Measurements from ENCODE around the gene RIBC2. TPM values are rescaled to one million over a fixed set of nuclear protein-coding genes. Genes with fewer than 3 reads are reported as not detected.

The RIBC2 gene
- total and polyA plus RNA-seq, 10 of the 15 experiments (the other 5 are each of a cell fraction or from before 2014, with no cell fraction given), result 0.10 TPM; not detected in 9

DNA sequence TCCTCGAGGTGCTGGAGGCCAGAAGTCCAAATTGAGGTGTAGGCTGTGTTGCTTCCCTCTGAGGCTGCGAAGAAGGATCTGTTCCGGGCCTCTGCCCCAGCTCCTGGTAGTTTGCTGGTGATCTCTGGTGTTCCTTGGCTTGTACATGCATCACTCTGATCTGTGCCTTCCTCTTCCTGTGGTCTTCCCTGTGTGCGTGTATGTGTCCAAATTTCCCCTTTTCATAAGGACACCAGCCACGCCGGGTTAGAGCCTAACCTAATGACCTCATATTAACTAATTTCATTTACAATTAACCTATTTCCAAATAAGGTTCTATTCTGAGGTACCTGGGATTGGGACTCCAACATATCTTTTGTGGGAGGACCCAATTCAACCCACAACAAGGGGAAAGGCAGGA, 21.5 kb downstream of the RIBC2 start:
- POLR2A ChIA-PET, result no interaction called here
- DNase-seq (ENCODE audit: low read depth, low spot score) (no peak), ATAC-seq (no peak), FAIRE-seq (no peak)
- H3K79me2 ChIP-seq (ENCODE audit: control insufficient read depth, insufficient read depth, low read length), result no peaks in the 10 kb centered on the region
- no peaks in the 10 kb centered on the region for H3K36me3 ChIP-seq (ENCODE audit: control insufficient read depth in 2 of 2, insufficient read depth in 2 of 2, low read length in 1 of 2)
- no peak overlapping the region for H3K9ac ChIP-seq (ENCODE audit: control insufficient read depth, insufficient read depth, low read length)
- no TSS peak for BruUV-seq (replicated peaks)
- WGBS (ENCODE audit: insufficient coverage, insufficient replicate concordance, low lambda C conversion rate, missing lambda C conversion rate), result 31% methylated on average over 6 of the region's 6 CpGs
- no peaks in the 10 kb centered on the region for H3K27me3 ChIP-seq (replicated peaks in 1 of 2; ENCODE audit: control insufficient read depth in 2 of 2, insufficient read depth in 2 of 2, low read length in 1 of 2)
- no peak overlapping the region for H2AFZ ChIP-seq (ENCODE audit: control insufficient read depth, low read depth, low read length)
- intact Hi-C loops (cut with micrococcal nuclease; ENCODE audit: unreplicated experiment) (loop anchor here (1.0 kb wide), 1 partner anchor 166 kb away; no protein-coding TSS in a partner anchor), in situ Hi-C loops (cut with MboI) (loop anchor here (5.0 kb wide), 1 partner anchor 168 kb away; no protein-coding TSS in a partner anchor)
- SMC1A ChIA-PET (ENCODE audit: uncharacterized antibody, unreplicated experiment), result no interaction called here
- H3K4me2 ChIP-seq (ENCODE audit: control insufficient read depth, insufficient read depth), result no peak overlapping the region
- no peaks in the 10 kb centered on the region for H4K20me1 ChIP-seq (ENCODE audit: control insufficient read depth, insufficient read depth)
- CTCF ChIA-PET, result interaction anchor here (0.6 to 1.4 kb wide), 5 partner anchors 163 to 504 kb away, joined by 3 to 5 read pairs (median 4); no protein-coding TSS in a partner anchor
- H3K4me1 ChIP-seq (ENCODE audit: control insufficient read depth, insufficient read depth, low read length), result no peaks in the 10 kb centered on the region
- H3K27ac ChIP-seq (ENCODE audit: control insufficient read depth, insufficient read depth), result no peak overlapping the region
- RAD21 ChIA-PET (ENCODE audit: unreplicated experiment), result interaction anchor here (1.3 kb wide), 1 partner anchor 163 kb away, joined by 5 read pairs; no protein-coding TSS in a partner anchor
- H3K4me3 ChIP-seq, result no peak overlapping the region
- no peaks in the 10 kb centered on the region for H3K9me3 ChIP-seq (replicated peaks; ENCODE audit: control insufficient read depth, insufficient read depth, low read length)
- TF ChIP-seq SIN3A (IDR thresholded peaks at IDR 0.05; ENCODE audit: low read depth, low read length) (no peak), GABPA (IDR thresholded peaks at IDR 0.05; ENCODE audit: low read depth) (no peak), NKRF (conservative IDR thresholded peaks at IDR 0.05) (no peak), RAD21 (IDR thresholded peaks at IDR 0.05; ENCODE audit: insufficient read depth, low read depth, low read length) (no peak), DPF2 (IDR thresholded peaks at IDR 0.05) (no peak), IRF3 (IDR thresholded peaks at IDR 0.05) (no peak), ZNF24 (IDR thresholded peaks at IDR 0.05) (no peak), CHD1 (IDR thresholded peaks at IDR 0.05; ENCODE audit: low read depth, low read length) (no peak), CBX5 (IDR thresholded peaks at IDR 0.05; ENCODE audit: low read depth) (no peak), CUX1 (IDR thresholded peaks at IDR 0.05; ENCODE audit: insufficient replicate concordance, low read depth, low read length) (no peak)
- TF ChIP-seq, protein P1, sequence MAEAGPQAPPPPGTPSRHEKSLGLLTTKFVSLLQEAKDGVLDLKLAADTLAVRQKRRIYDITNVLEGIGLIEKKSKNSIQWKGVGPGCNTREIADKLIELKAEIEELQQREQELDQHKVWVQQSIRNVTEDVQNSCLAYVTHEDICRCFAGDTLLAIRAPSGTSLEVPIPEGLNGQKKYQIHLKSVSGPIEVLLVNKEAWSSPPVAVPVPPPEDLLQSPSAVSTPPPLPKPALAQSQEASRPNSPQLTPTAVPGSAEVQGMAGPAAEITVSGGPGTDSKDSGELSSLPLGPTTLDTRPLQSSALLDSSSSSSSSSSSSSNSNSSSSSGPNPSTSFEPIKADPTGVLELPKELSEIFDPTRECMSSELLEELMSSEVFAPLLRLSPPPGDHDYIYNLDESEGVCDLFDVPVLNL (IDR thresholded peaks at IDR 0.05; ENCODE audit: low read depth, low read length), result no peak
- TF ChIP-seq, protein P2, sequence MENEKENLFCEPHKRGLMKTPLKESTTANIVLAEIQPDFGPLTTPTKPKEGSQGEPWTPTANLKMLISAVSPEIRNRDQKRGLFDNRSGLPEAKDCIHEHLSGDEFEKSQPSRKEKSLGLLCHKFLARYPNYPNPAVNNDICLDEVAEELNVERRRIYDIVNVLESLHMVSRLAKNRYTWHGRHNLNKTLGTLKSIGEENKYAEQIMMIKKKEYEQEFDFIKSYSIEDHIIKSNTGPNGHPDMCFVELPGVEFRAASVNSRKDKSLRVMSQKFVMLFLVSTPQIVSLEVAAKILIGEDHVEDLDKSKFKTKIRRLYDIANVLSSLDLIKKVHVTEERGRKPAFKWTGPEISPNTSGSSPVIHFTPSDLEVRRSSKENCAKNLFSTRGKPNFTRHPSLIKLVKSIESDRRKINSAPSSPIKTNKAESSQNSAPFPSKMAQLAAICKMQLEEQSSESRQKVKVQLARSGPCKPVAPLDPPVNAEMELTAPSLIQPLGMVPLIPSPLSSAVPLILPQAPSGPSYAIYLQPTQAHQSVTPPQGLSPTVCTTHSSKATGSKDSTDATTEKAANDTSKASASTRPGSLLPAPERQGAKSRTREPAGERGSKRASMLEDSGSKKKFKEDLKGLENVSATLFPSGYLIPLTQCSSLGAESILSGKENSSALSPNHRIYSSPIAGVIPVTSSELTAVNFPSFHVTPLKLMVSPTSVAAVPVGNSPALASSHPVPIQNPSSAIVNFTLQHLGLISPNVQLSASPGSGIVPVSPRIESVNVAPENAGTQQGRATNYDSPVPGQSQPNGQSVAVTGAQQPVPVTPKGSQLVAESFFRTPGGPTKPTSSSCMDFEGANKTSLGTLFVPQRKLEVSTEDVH (IDR thresholded peaks at IDR 0.05; ENCODE audit: low read depth, partially characterized antibody), result no peak
